ENCODE measurements around the gene GGTLC2.
"Not testable (repeated sequence)": the region's sequence is repeated elsewhere in the genome, so short reads cannot be mapped to it uniquely, and the experiment has no call there.

- not testable (repeated sequence) for TF ChIP-seq CTCF (IDR thresholded peaks at IDR 0.05; ENCODE audit: low read depth, low read length); POLR2A (IDR thresholded peaks at IDR 0.05; ENCODE audit: extremely low read depth, insufficient read length); MAX (IDR thresholded peaks at IDR 0.05; ENCODE audit: low read depth, low read length)
These were observed 9.4 kb downstream of the GGTLC2 start for GRCh38 chr22:22653677-22654381.
